ENCODE results near the gene MRPL30.
"Not testable (repeated sequence)": the region's sequence is repeated elsewhere in the genome, so short reads cannot be mapped to it uniquely, and the experiment has no call there.

Gene MRPL30

GRCh38 chr2:99188357-99188756 is 7.4 kb downstream of the MRPL30 start:
- Mint-ChIP-seq H3K4me3 (no peak overlapping the region), H3K27ac (peak overlapping the region; percentile 9), H3K4me1 (no peaks in the 10 kb centered on the region), H3K9me3 (peaks cover 4% of the 10 kb centered on the region), H3K27me3 (ENCODE audit: low read depth, poor library complexity) (no peaks in the 10 kb centered on the region), H3K36me3 (ENCODE audit: low read depth) (peaks cover 77% of the 10 kb centered on the region)
- TF ChIP-seq CTCF (IDR thresholded peaks at IDR 0.05), result no peak
- DNase-seq, result no peak

- Mint-ChIP-seq H3K27ac (no peak overlapping the region), H3K4me3 (no peak overlapping the region), H3K9me3 (no peaks in the 10 kb centered on the region), H3K4me1 (no peaks in the 10 kb centered on the region), H3K27me3 (ENCODE audit: low read depth, poor library complexity) (no peaks in the 10 kb centered on the region), H3K36me3 (ENCODE audit: low read depth) (peaks cover 74% of the 10 kb centered on the region)
- no peak for DNase-seq
- no peak for TF ChIP-seq CTCF (IDR thresholded peaks at IDR 0.05)
Measured at GRCh38 chr2:99190548-99190947, 9.6 kb downstream of the MRPL30 start.

GRCh38 chr2:99192364-99192763 is 11.4 kb downstream of the MRPL30 start:
- H3K27me3 Mint-ChIP-seq (ENCODE audit: low read depth, poor library complexity); H3K4me1 Mint-ChIP-seq; H3K9me3 Mint-ChIP-seq; DNase-seq; H3K4me3 Mint-ChIP-seq; H3K27ac Mint-ChIP-seq: not testable (repeated sequence)
- peaks cover 70% of the 10 kb centered on the region for H3K36me3 Mint-ChIP-seq (ENCODE audit: low read depth)

GRCh38 chr2:99198103-99198841 is 17.3 kb downstream of the MRPL30 start:
- no peak for DNase-seq
- Mint-ChIP-seq H3K9me3 (peaks cover 4% of the 10 kb centered on the region), H3K27me3 (ENCODE audit: low read depth, poor library complexity) (no peaks in the 10 kb centered on the region), H3K27ac (peak overlapping the region; percentile 75), H3K4me3 (no peak overlapping the region), H3K4me1 (no peaks in the 10 kb centered on the region), H3K36me3 (ENCODE audit: low read depth) (peaks cover 41% of the 10 kb centered on the region)
- TF ChIP-seq CTCF (IDR thresholded peaks at IDR 0.05), result no peak

- peaks cover 3% of the 10 kb centered on the region for H3K27me3 Mint-ChIP-seq (ENCODE audit: low read depth, poor library complexity)
- peaks cover 21% of the 10 kb centered on the region for H3K9me3 Mint-ChIP-seq
- H3K36me3 Mint-ChIP-seq (ENCODE audit: low read depth), result peaks cover 50% of the 10 kb centered on the region
- no peak for TF ChIP-seq CTCF (IDR thresholded peaks at IDR 0.05)
- no peak for DNase-seq
- peak overlapping the region; percentile 43 for H3K27ac Mint-ChIP-seq
- no peaks in the 10 kb centered on the region for H3K4me1 Mint-ChIP-seq
- no peak overlapping the region for H3K4me3 Mint-ChIP-seq
Measured at GRCh38 chr2:99200076-99200800, 19.3 kb downstream of the MRPL30 start.

- Mint-ChIP-seq H3K36me3 (ENCODE audit: low read depth) (peaks cover 60% of the 10 kb centered on the region), H3K27ac (peak overlapping the region; percentile 95), H3K27me3 (ENCODE audit: low read depth, poor library complexity) (peaks cover 3% of the 10 kb centered on the region)
Measured at GRCh38 chr2:99201959-99202678, 21.1 kb downstream of the MRPL30 start.

More at GRCh38 chr2:99201959-99202678, 21.1 kb downstream of the MRPL30 start:
- Mint-ChIP-seq H3K4me3 (no peak overlapping the region), H3K9me3 (peaks cover 39% of the 10 kb centered on the region), H3K4me1 (no peaks in the 10 kb centered on the region)
- no peak for DNase-seq
- TF ChIP-seq CTCF (IDR thresholded peaks at IDR 0.05), result no peak
